Esophagus muscularis mucosa (tissue), 4 donors: ENCODE measurements around the gene LRRC4C. TPM values are rescaled to one million over a fixed set of nuclear protein-coding genes. Genes with fewer than 3 reads are reported as not detected.

Experiments
- DNase-seq: peaks from one replicate; pipeline ENCODE4 v3.0.0-alpha.2; 2017; ENCODE audit errors: extremely low spot score
- H3K27ac ChIP-seq, 4 donors: fragments of 200-600 bp; sonication (generic); replicated peaks in 1 of 4; 1 replicate in 3 of 4; 2 replicates in 1 of 4; pipeline ENCODE4 v1.5.1; 2016 to 2019; ENCODE audit warnings: mild to moderate bottlenecking in 1 of 4
- H3K27me3 ChIP-seq, 4 donors: fragments of 200-600 bp; sonication (generic); one replicate each; pipeline versions ENCODE4 v1.5.1 to v1.6.0; 2016 to 2019
- H3K36me3 ChIP-seq, 4 donors: fragments of 200-600 bp; sonication (generic); one replicate each; pipeline ENCODE4 v1.5.1; 2016 to 2019
- H3K4me1 ChIP-seq, 4 donors: fragments of 200-600 bp; sonication (generic); one replicate each; pipeline ENCODE4 v1.5.1; 2016 to 2019
- H3K4me3 ChIP-seq, 4 donors: fragments of 200-600 bp; sonication (generic); 1 replicate in 2 of 4; 2 replicates in 2 of 4; pipeline ENCODE4 v1.5.1; 2016 to 2019; ENCODE audit warnings: mild to moderate bottlenecking in 4 of 4, moderate library complexity in 1 of 4
- H3K9me3 ChIP-seq, 4 donors: fragments of 200-600 bp; sonication (generic); 1 replicate in 3 of 4; 2 replicates in 1 of 4; pipeline ENCODE4 v1.5.1; 2016 to 2019
- EP300 ChIP-seq: sonication (generic); formaldehyde crosslinking; IDR thresholded peaks from one replicate; pipeline ENCODE4 v1.6.1; 2017; ENCODE audit warnings: antibody characterized with exemption
- POLR2A ChIP-seq: fragments of 450-650 bp; IDR thresholded peaks from one replicate; pipeline ENCODE4 v1.6.1; 2017; ENCODE audit warnings: antibody characterized with exemption, moderate library complexity, mild to moderate bottlenecking, low read depth
- POLR2AphosphoS5 ChIP-seq, 2 donors: sonication (generic); formaldehyde crosslinking; IDR thresholded peaks; one replicate each; pipeline ENCODE4 v1.6.1; 2017; ENCODE audit warnings: antibody characterized with exemption in 2 of 2
- WGBS: methylation state at CpG from one replicate; pipeline ENCODE4 v1.1.5; 2018; 5-methylcytosine and 5-hydroxymethylcytosine counted together
- intact Hi-C: fragments of 100-400 bp; cut with DNase I; formaldehyde crosslinking; loops from one replicate; pipeline ENCODE4 v1.15.1; 2023
- total RNA-seq, 4 donors: library from RNA; depleted of rRNA; stranded (reverse); fragments of >200 nt; gene quantifications; one replicate each; pipeline versions ENCODE4 v1.1.0 to v1.2.1, GENCODE V29; 2016
- TF ChIP-seq, protein P1 (sequence below), 3 experiments: fragments of 200-600 bp in 2 of 3; fragments of 450-650 bp in 1 of 3; sonication (generic) in 2 of 3; IDR thresholded peaks; one replicate each; pipeline ENCODE4 v1.5.1; 2017 to 2019; ENCODE audit warnings: antibody characterized with exemption in 3 of 3, mild to moderate bottlenecking in 2 of 3, moderate library complexity in 1 of 3

The LRRC4C gene
- total RNA-seq, 4 donors from 2014 or later = 1.2 to 4.0 (median 2.2) TPM

DNA sequence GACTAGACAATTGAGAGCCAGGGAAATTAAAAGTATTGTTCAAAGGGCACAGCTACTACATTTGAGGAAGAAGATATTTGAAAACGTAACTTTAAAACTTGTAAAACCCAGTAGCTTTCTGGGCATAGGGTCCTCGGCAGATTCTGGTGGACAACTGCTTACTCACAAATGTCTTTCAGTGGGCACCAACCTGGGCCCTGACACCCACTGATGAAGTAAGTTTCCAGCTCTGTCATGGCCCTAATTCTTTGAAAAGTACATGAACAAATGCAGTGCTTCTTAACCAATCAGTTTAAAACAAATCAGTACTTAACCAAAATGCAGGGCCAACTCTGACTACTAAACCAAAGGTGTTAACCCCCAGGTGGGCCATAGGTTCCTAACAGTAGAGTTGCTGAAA is 1170.1 kb downstream of the LRRC4C start:
- WGBS = 76% methylated on average over 2 of the region's 2 CpGs
- TF ChIP-seq POLR2A (no peak), POLR2AphosphoS5 (IDR thresholded peaks at IDR 0.05) (no peak), EP300 (no peak)
- TF ChIP-seq, protein P1, sequence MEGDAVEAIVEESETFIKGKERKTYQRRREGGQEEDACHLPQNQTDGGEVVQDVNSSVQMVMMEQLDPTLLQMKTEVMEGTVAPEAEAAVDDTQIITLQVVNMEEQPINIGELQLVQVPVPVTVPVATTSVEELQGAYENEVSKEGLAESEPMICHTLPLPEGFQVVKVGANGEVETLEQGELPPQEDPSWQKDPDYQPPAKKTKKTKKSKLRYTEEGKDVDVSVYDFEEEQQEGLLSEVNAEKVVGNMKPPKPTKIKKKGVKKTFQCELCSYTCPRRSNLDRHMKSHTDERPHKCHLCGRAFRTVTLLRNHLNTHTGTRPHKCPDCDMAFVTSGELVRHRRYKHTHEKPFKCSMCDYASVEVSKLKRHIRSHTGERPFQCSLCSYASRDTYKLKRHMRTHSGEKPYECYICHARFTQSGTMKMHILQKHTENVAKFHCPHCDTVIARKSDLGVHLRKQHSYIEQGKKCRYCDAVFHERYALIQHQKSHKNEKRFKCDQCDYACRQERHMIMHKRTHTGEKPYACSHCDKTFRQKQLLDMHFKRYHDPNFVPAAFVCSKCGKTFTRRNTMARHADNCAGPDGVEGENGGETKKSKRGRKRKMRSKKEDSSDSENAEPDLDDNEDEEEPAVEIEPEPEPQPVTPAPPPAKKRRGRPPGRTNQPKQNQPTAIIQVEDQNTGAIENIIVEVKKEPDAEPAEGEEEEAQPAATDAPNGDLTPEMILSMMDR (IDR thresholded peaks at IDR 0.05) = no peak
- H3K4me3 ChIP-seq = peak overlapping the region in 2 of 4 donors; percentile 2 to 13

DNA sequence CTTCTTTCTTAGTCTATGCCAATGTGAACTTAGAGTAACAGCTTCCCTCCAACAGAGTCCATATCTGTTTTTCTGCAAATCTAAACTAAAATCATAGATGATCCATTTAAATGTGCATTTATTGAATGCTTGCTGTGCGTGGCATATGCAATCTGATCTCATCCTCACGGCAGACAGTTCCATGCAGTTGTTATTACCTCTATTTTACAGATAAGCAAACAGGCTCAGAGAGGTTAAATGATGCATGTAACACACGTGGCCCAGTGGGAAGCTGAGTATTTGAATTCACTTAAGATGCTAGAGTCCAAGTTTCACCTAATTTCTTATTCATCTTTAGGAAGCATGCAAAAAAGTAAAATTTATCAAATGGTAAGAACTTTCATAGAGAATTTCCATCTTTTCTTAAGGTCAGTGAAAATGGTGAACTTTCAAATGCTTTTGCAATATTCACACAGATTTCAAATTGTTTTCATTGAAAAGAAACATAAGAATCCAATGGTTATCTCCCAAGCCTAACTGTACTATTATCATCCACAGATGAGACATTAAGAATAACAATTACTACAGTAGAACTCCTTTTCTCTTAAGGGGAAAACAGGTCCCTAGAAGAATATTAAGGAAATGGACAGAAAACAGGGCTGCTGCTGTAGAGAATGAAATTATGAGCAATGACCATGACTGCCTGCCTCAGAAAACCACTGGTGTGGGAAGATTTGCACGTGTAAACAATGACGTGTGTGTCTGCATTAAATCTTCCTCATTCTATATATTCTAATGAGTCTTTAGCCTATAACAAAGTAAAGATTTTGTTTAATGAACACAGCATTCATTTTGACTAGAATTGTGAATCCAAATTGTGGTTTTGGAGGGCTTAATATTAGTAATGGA is 1171.3 kb downstream of the LRRC4C start:
- Histone ChIP-seq H3K27me3 (peaks cover 0 to 33% (median 2%) of the 10 kb centered on the region in 4 donors), H3K4me3 (no peak overlapping the region), H3K9me3 (no peaks in the 10 kb centered on the region), H3K4me1 (peaks cover under 1 to 6% (median 6%) of the 10 kb centered on the region in 4 donors), H3K36me3 (no peaks in the 10 kb centered on the region), H3K27ac (no peak overlapping the region)
- no peak for TF ChIP-seq POLR2A
- TF ChIP-seq EP300 = no peak
- TF ChIP-seq POLR2AphosphoS5 (IDR thresholded peaks at IDR 0.05) = no peak
- TF ChIP-seq, protein P1 (IDR thresholded peaks at IDR 0.05) = no peak
- WGBS = 67% methylated on average over 5 of the region's 5 CpGs
- DNase-seq = no peak
- intact Hi-C loops = no loop called here

More for the DNA sequence above, 1170.1 kb downstream of the LRRC4C start:
- DNase-seq = no peak
- Histone ChIP-seq H3K27me3 (peaks cover 0 to 34% (median 2%) of the 10 kb centered on the region in 4 donors), H3K27ac (no peak overlapping the region), H3K4me1 (peaks cover 6 to 15% (median 13%) of the 10 kb centered on the region in 4 donors), H3K36me3 (no peaks in the 10 kb centered on the region), H3K9me3 (no peaks in the 10 kb centered on the region)
- intact Hi-C loops = no loop called here

DNA sequence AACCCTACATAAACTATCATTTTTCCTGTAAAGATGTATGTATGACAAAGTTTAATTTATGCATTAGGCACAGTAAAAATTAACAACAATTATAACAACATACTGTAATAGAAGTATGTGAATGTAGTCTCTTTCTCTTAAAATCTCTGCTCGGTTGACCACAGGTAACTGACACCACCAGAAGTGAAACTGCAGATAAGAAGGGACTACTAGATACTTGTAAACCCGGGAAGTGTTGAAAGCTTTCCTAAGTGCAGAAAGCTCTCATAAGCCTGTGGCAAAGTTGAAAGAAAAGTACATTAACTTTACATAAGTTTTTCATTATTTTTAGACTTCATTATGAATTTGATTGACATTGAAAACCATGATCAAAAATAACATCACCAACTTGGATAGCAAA is 1173.3 kb downstream of the LRRC4C start:
- Histone ChIP-seq H3K4me1 (peaks cover 0 to under 1% (median 0%) of the 10 kb centered on the region in 4 donors), H3K27me3 (peaks cover 0 to 13% (median 0%) of the 10 kb centered on the region in 4 donors), H3K27ac (no peak overlapping the region), H3K4me3 (no peak overlapping the region), H3K36me3 (no peaks in the 10 kb centered on the region), H3K9me3 (no peaks in the 10 kb centered on the region)
- intact Hi-C loops = no loop called here
- 63% methylated on average over 2 of the region's 2 CpGs for WGBS
- TF ChIP-seq POLR2AphosphoS5 (IDR thresholded peaks at IDR 0.05) = no peak
- no peak for TF ChIP-seq POLR2A
- TF ChIP-seq, protein P1 (IDR thresholded peaks at IDR 0.05) = no peak
- no peak for TF ChIP-seq EP300
- no peak for DNase-seq

DNA sequence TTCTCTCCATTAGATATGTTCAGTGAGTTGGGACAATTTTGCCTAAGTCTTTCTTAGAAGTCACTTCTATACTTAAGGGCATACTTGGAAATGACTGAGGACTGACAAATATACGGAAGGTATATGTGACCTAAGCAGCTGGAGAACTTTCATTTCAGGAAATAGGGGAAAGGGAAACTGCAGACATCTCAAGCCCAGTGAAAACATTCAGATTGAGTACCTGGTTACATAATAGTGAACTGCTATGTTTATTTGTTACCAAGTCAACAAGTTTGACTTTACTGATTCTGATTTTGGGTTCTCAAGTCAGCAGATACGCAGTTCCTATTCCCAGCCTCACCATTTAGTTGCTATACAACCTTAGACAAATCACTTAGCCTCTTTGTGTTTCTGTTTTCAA is 1173.9 kb downstream of the LRRC4C start:
- intact Hi-C loops = no loop called here

More for the DNA sequence above, 1173.9 kb downstream of the LRRC4C start:
- WGBS = 69% methylated on average over 2 of the region's 2 CpGs
- Histone ChIP-seq H3K27ac (no peak overlapping the region), H3K27me3 (peaks cover 0 to 8% (median 0%) of the 10 kb centered on the region in 4 donors), H3K9me3 (no peaks in the 10 kb centered on the region), H3K4me1 (peaks cover 0 to 5% (median 2%) of the 10 kb centered on the region in 4 donors), H3K36me3 (no peaks in the 10 kb centered on the region), H3K4me3 (no peak overlapping the region)
- TF ChIP-seq, protein P1 (IDR thresholded peaks at IDR 0.05) = no peak
- TF ChIP-seq EP300 = no peak
- no peak for DNase-seq
